Measurements from ENCODE around the gene CLIC5.

DNA sequence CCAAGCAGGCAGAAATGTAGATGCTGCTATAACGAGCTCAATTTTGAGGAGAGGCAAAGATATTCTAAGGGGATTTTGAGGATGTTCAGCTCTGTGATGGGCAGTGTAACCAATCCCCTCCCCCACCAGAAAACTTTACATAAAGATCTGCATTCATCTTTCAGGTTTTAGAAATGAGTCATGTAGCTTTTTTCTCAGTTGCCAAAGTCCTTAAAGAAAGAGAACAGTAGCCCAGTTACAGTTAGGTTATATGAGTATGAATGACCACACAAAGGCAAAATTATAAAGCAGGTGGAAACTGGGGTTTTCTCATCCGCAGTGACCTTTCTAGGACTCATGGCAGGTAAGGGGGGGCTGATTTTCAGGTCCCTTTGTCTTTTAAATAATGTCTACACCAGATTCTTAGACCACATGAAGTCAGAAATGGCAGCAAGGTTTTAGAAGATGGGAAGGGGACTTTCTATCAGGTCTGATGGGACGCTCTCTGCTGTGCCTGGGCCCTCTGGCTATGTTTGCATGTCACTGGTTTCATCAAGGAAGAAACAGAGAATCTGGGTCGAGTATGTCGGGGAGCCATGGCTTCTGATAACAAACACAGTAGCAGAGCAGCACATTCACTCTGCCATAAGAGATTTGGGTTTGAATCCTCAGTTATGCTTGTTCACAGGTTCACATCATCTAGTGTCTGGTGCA lies 94.7 kb downstream of the CLIC5 start:
- TF ChIP-seq, protein P1, sequence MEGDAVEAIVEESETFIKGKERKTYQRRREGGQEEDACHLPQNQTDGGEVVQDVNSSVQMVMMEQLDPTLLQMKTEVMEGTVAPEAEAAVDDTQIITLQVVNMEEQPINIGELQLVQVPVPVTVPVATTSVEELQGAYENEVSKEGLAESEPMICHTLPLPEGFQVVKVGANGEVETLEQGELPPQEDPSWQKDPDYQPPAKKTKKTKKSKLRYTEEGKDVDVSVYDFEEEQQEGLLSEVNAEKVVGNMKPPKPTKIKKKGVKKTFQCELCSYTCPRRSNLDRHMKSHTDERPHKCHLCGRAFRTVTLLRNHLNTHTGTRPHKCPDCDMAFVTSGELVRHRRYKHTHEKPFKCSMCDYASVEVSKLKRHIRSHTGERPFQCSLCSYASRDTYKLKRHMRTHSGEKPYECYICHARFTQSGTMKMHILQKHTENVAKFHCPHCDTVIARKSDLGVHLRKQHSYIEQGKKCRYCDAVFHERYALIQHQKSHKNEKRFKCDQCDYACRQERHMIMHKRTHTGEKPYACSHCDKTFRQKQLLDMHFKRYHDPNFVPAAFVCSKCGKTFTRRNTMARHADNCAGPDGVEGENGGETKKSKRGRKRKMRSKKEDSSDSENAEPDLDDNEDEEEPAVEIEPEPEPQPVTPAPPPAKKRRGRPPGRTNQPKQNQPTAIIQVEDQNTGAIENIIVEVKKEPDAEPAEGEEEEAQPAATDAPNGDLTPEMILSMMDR (IDR thresholded peaks at IDR 0.05) = no peak
- no peak for TF ChIP-seq POLR2A (IDR thresholded peaks at IDR 0.05)
